Adrenal gland (tissue), 5 donors: ENCODE results near the gene EYA4.

Source experiments
- POLR2A ChIP-seq, 2 donors: fragments of 450-650 bp; IDR thresholded peaks; one replicate each; pipeline ENCODE4 v1.6.1; 2017; ENCODE audit warnings: antibody characterized with exemption in 2 of 2, mild to moderate bottlenecking in 2 of 2, moderate library complexity in 1 of 2
- TF ChIP-seq, protein P1 (sequence below), 6 experiments: fragments of 450-650 bp in 4 of 6; fragments of 200-600 bp in 2 of 6; sonication (generic) in 1 of 6; IDR thresholded peaks; 1 replicate in 5 of 6; 2 replicates in 1 of 6; pipeline versions ENCODE4 v1.5.1 to v1.8.0; 2016 to 2021; ENCODE audit warnings: antibody characterized with exemption in 6 of 6, mild to moderate bottlenecking in 2 of 6, moderate library complexity in 1 of 6
- donor health status: DM: no; HTN: no; CAD: no.

DNA sequence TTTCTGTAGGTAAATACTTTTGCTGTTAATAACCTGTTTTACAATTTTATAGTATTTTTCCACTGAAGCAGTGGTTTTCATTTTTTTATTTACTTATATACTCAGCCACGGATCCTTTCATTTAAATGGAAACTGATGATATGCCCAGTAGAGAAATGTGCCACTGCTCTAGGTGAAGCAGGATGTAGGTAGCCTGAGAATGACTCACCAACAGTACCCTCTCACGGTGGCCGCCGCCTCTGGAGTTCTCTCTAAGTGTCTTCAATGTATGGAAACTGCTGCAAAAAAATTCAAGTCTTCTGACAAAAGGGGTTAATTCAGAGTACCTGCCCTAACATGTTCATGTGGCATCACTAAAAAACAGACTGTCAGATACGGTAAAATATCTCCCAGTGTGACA, 6.4 kb downstream of the EYA4 start:
- TF ChIP-seq, protein P1, sequence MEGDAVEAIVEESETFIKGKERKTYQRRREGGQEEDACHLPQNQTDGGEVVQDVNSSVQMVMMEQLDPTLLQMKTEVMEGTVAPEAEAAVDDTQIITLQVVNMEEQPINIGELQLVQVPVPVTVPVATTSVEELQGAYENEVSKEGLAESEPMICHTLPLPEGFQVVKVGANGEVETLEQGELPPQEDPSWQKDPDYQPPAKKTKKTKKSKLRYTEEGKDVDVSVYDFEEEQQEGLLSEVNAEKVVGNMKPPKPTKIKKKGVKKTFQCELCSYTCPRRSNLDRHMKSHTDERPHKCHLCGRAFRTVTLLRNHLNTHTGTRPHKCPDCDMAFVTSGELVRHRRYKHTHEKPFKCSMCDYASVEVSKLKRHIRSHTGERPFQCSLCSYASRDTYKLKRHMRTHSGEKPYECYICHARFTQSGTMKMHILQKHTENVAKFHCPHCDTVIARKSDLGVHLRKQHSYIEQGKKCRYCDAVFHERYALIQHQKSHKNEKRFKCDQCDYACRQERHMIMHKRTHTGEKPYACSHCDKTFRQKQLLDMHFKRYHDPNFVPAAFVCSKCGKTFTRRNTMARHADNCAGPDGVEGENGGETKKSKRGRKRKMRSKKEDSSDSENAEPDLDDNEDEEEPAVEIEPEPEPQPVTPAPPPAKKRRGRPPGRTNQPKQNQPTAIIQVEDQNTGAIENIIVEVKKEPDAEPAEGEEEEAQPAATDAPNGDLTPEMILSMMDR (IDR thresholded peaks at IDR 0.05): no peak
- TF ChIP-seq POLR2A (IDR thresholded peaks at IDR 0.05): no peak
